HEK293 (cell line): ENCODE measurements around the gene CTCF.
A peak's percentile ranks its signal among the peaks of the same experiment; 100 is the strongest.

ENCODE experiments used
- CTCF ChIA-PET: fragments of 350-600 bp; formaldehyde crosslinking; extraction: SDS; loops from one replicate; lab custom pipeline; 2021; ENCODE audit warnings: antibody characterized with exemption; lab: Yijun Ruan, JAX
- POLR2A ChIA-PET: fragments of 300-600 bp; formaldehyde crosslinking; extraction: SDS; loops from one replicate; lab custom pipeline; 2020; ENCODE audit warnings: antibody characterized with exemption, inconsistent platforms; lab: Yijun Ruan, JAX
- H3K27ac ChIP-seq: fragments of 200-500 bp; sonication (Bioruptor generic); 2 replicates; pipeline ENCODE4 v1.5.1; 2014; ENCODE audit warnings: low read depth, low read length, control low read depth, inconsistent platforms; ENCODE audit errors: extremely low read depth
- H3K36me3 ChIP-seq, 2 experiments: fragments of 200-500 bp in 1 of 2; sonication (Bioruptor generic) in 1 of 2; 1 replicate in 1 of 2; 2 replicates in 1 of 2; pipeline ENCODE4 v1.5.1; 2014 to 2017; ENCODE audit warnings: inconsistent platforms in 2 of 2, low read length in 2 of 2; ENCODE audit not compliant: control insufficient read depth in 2 of 2, insufficient read depth in 1 of 2
- H3K4me1 ChIP-seq: fragments of 200-500 bp; sonication (Bioruptor generic); 2 replicates; pipeline ENCODE4 v1.5.1; 2014; ENCODE audit warnings: mild to moderate bottlenecking, low read length, inconsistent platforms; ENCODE audit not compliant: control insufficient read depth, insufficient read depth
- H3K4me3 ChIP-seq: 2 replicates; pipeline ENCODE4 v1.5.1; 2011; ENCODE audit warnings: low read depth, mild to moderate bottlenecking, control low read depth, low read length, moderate library complexity
- H3K9me3 ChIP-seq: fragments of 200-500 bp; sonication (Bioruptor generic); 2 replicates; pipeline ENCODE4 v1.5.1; 2014; ENCODE audit warnings: low read depth, low read length, inconsistent platforms; ENCODE audit not compliant: control insufficient read depth, insufficient read depth
- KLF1 ChIP-seq: fragments of 450-650 bp; formaldehyde crosslinking; IDR thresholded peaks from 2 replicates; pipeline ENCODE4 v1.5.1; 2016; ENCODE audit warnings: missing biosample characterization, missing genetic modification characterization
- KLF16 ChIP-seq: fragments of 450-650 bp; formaldehyde crosslinking; IDR thresholded peaks from 2 replicates; pipeline ENCODE4 v1.5.1; 2017; ENCODE audit warnings: missing biosample characterization, missing genetic modification characterization
- KLF7 ChIP-seq: fragments of 450-650 bp; formaldehyde crosslinking; IDR thresholded peaks from 2 replicates; pipeline ENCODE4 v1.5.1; 2016; ENCODE audit warnings: missing biosample characterization, missing genetic modification characterization, borderline replicate concordance
- KLF8 ChIP-seq: fragments of 450-650 bp; formaldehyde crosslinking; IDR thresholded peaks from 2 replicates; pipeline ENCODE4 v1.5.1; 2016; ENCODE audit warnings: missing biosample characterization, missing genetic modification characterization
- KLF9 ChIP-seq: fragments of 450-650 bp; formaldehyde crosslinking; IDR thresholded peaks from 2 replicates; pipeline ENCODE4 v1.5.1; 2016; ENCODE audit warnings: missing biosample characterization, missing genetic modification characterization, low read depth
- OSR2 ChIP-seq: fragments of 450-650 bp; formaldehyde crosslinking; IDR thresholded peaks from 2 replicates; pipeline ENCODE4 v1.5.1; 2016; ENCODE audit warnings: missing biosample characterization, missing genetic modification characterization
- RBAK ChIP-seq: fragments of 450-650 bp; formaldehyde crosslinking; IDR thresholded peaks from 2 replicates; pipeline ENCODE4 v1.5.1; 2016; ENCODE audit warnings: missing biosample characterization, missing genetic modification characterization
- SCRT1 ChIP-seq: fragments of 450-650 bp; formaldehyde crosslinking; IDR thresholded peaks from 2 replicates; pipeline ENCODE4 v1.5.1; 2016; ENCODE audit warnings: missing biosample characterization, missing genetic modification characterization, borderline replicate concordance
- ZBTB17 ChIP-seq: fragments of 450-650 bp; formaldehyde crosslinking; IDR thresholded peaks from 2 replicates; pipeline ENCODE4 v1.5.1; 2016; ENCODE audit warnings: missing biosample characterization, missing genetic modification characterization
- ZBTB8A ChIP-seq: fragments of 450-650 bp; formaldehyde crosslinking; IDR thresholded peaks from 2 replicates; pipeline ENCODE4 v1.5.1; 2016; ENCODE audit warnings: missing biosample characterization, missing genetic modification characterization
- ZEB2 ChIP-seq: fragments of 450-650 bp; formaldehyde crosslinking; IDR thresholded peaks from 2 replicates; pipeline ENCODE4 v1.5.1; 2016; ENCODE audit warnings: missing biosample characterization, missing genetic modification characterization
- ZNF10 ChIP-seq: fragments of 450-650 bp; formaldehyde crosslinking; IDR thresholded peaks from 2 replicates; pipeline ENCODE4 v1.5.1; 2017; ENCODE audit warnings: missing biosample characterization, missing genetic modification characterization
- ZNF223 ChIP-seq: fragments of 450-650 bp; formaldehyde crosslinking; IDR thresholded peaks from 2 replicates; pipeline ENCODE4 v1.5.1; 2016; ENCODE audit warnings: missing biosample characterization, missing genetic modification characterization
- ZNF23 ChIP-seq: fragments of 450-650 bp; formaldehyde crosslinking; IDR thresholded peaks from 2 replicates; pipeline ENCODE4 v1.5.1; 2016; ENCODE audit warnings: missing biosample characterization, missing genetic modification characterization, borderline replicate concordance
- ZNF239 ChIP-seq: fragments of 450-650 bp; formaldehyde crosslinking; IDR thresholded peaks from 2 replicates; pipeline ENCODE4 v1.5.1; 2016; ENCODE audit warnings: missing biosample characterization, missing genetic modification characterization
- ZNF311 ChIP-seq: fragments of 450-650 bp; formaldehyde crosslinking; IDR thresholded peaks from 2 replicates; pipeline ENCODE4 v1.5.1; 2017; ENCODE audit warnings: missing biosample characterization, missing genetic modification characterization, borderline replicate concordance
- ZNF335 ChIP-seq: fragments of 450-650 bp; formaldehyde crosslinking; conservative IDR thresholded peaks from 2 replicates; pipeline ENCODE4 v1.5.1; 2016; ENCODE audit warnings: missing biosample characterization, missing genetic modification characterization
- ZNF391 ChIP-seq: fragments of 450-650 bp; formaldehyde crosslinking; IDR thresholded peaks from 2 replicates; pipeline ENCODE4 v1.5.1; 2016; ENCODE audit warnings: low read depth, missing biosample characterization, missing genetic modification characterization, borderline replicate concordance
- ZNF426 ChIP-seq: fragments of 450-650 bp; formaldehyde crosslinking; IDR thresholded peaks from 2 replicates; pipeline ENCODE4 v1.5.1; 2017; ENCODE audit warnings: missing biosample characterization, missing genetic modification characterization, mild to moderate bottlenecking, inconsistent platforms, moderate library complexity
- ZNF558 ChIP-seq: fragments of 450-650 bp; formaldehyde crosslinking; IDR thresholded peaks from 2 replicates; pipeline ENCODE4 v1.5.1; 2016; ENCODE audit warnings: missing biosample characterization, missing genetic modification characterization
- ZNF660 ChIP-seq: fragments of 450-650 bp; IDR thresholded peaks from 2 replicates; pipeline ENCODE4 v1.5.1; 2018; ENCODE audit warnings: missing biosample characterization, mild to moderate bottlenecking, missing genetic modification characterization
- ZNF747 ChIP-seq: fragments of 450-650 bp; formaldehyde crosslinking; IDR thresholded peaks from 2 replicates; pipeline ENCODE4 v1.5.1; 2016; ENCODE audit warnings: missing biosample characterization, missing genetic modification characterization
- TF ChIP-seq, protein P1 (sequence below): fragments of 450-650 bp; formaldehyde crosslinking; IDR thresholded peaks from 2 replicates; pipeline ENCODE4 v1.5.1; 2016; ENCODE audit warnings: missing biosample characterization, missing genetic modification characterization, borderline replicate concordance
- TF ChIP-seq, protein P2 (sequence below): fragments of 450-650 bp; formaldehyde crosslinking; IDR thresholded peaks from 2 replicates; pipeline ENCODE4 v1.5.1; 2016; ENCODE audit warnings: missing biosample characterization, missing genetic modification characterization
- TF ChIP-seq, protein P3 (sequence below): fragments of 450-650 bp; formaldehyde crosslinking; IDR thresholded peaks from 2 replicates; pipeline ENCODE4 v1.5.1; 2017; ENCODE audit warnings: missing biosample characterization, mild to moderate bottlenecking, missing genetic modification characterization, moderate library complexity

Gene CTCF

DNA sequence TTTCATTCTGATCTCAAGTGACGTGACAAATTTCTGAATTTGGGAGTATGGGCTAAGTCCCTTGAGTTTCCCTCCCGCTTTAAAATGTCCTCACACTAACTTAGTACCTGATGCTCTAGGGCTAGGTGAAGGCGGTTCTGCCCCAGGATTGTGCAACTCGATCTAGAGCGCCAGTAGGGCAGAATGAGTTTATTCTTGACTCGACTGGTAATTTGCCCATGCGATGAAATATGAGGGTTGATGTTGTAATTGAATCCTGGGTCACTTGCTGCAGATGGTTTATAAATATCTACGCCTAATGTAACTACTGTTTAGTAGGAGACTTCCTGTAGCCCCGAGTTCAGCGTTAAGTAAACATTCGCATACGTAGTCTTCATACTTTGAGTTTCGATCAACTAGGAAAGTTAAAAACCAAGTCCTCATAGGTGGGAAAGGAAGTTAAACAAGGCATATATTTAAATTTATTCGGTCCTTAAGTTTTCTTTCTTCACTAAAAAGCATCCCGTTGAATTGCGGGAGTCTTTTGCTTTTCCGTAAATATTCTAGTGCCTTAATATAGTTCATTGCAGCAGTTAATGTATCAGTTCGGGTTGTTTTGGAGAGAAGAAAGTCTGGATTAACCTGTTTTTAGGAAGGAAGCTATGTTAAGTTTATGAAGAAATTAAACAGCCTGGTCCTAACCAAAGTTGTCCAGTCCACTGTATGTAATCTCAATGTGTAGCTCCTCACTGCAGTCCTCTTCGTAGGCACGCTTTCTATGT is 1.6 kb downstream of the CTCF start (continued):
- TF ChIP-seq ZNF426 (tag by site-specific recombination) (no peak), SCRT1 (tag by site-specific recombination) (peak; percentile 15; the same call in 1 of the 2 replicates), KLF1 (0 out of 2 replicates have a peak, but pooled peaks have one; percentile 11), OSR2 (peak; percentile 90), ZNF660 (tag by site-specific recombination) (peak; percentile 20; the same call in 1 of the 2 replicates), ZNF239 (no peak), ZNF10 (tag by site-specific recombination) (peak; percentile 89), KLF16 (no peak), ZNF335 (tag by site-specific recombination) (peak; percentile 7; the same call in 1 of the 2 replicates), ZBTB8A (tag by site-specific recombination) (peak; percentile 74)
- TF ChIP-seq, protein P1, sequence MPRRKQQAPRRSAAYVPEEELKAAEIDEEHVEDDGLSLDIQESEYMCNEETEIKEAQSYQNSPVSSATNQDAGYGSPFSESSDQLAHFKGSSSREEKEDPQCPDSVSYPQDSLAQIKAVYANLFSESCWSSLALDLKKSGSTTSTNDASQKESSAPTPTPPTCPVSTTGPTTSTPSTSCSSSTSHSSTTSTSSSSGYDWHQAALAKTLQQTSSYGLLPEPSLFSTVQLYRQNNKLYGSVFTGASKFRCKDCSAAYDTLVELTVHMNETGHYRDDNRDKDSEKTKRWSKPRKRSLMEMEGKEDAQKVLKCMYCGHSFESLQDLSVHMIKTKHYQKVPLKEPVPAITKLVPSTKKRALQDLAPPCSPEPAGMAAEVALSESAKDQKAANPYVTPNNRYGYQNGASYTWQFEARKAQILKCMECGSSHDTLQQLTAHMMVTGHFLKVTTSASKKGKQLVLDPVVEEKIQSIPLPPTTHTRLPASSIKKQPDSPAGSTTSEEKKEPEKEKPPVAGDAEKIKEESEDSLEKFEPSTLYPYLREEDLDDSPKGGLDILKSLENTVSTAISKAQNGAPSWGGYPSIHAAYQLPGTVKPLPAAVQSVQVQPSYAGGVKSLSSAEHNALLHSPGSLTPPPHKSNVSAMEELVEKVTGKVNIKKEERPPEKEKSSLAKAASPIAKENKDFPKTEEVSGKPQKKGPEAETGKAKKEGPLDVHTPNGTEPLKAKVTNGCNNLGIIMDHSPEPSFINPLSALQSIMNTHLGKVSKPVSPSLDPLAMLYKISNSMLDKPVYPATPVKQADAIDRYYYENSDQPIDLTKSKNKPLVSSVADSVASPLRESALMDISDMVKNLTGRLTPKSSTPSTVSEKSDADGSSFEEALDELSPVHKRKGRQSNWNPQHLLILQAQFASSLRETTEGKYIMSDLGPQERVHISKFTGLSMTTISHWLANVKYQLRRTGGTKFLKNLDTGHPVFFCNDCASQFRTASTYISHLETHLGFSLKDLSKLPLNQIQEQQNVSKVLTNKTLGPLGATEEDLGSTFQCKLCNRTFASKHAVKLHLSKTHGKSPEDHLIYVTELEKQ (tag by site-specific recombination) = no peak
- TF ChIP-seq, protein P2, sequence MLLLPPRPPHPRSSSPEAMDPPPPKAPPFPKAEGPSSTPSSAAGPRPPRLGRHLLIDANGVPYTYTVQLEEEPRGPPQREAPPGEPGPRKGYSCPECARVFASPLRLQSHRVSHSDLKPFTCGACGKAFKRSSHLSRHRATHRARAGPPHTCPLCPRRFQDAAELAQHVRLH (tag by site-specific recombination) = no peak; the same call in 1 of the 2 replicates

DNA sequence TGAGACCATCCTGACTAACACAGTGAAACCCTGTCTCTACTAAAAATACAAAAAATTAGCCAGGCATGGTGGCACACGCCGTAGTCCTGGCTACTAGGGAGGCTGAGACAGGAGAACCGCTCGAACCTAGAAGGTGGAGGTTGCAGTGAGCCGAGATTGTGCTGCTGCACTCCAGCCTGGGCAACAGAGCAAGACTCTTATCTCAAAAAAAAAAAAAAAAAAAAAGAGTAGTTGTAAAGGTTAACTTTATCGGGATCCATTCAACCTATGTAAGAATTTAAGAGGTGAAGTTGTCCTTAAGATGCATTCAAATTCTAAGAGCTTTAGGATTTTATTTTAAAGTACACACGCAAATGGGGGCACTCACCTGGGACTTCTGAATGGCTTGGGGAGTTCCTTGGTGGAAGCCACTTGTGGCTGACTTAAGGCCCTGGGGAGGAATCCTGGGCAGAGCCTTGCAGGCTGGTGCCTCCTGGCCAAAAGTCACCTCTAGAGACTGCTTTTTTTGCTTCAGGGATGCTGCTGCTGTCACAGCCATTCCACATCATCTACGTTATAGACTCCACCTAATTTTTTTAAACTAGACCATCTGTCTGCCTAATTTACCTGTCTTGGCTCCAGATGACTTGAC is 3.3 kb downstream of the CTCF start:
- H3K36me3 ChIP-seq = no peaks in the 10 kb centered on the region; a peak in 1 of 3 replicates
- ChIA-PET CTCF (interaction anchor here (0.5 to 1.5 kb wide), 4 partner anchors 24 to 1045 kb away, joined by 3 to 4 read pairs (median 3); no protein-coding TSS in a partner anchor), POLR2A (interaction anchor here (0.7 kb wide), 1 partner anchor 100 kb away, joined by 5 read pairs; no protein-coding TSS in a partner anchor)
- no peak overlapping the region for H3K27ac ChIP-seq
- no peaks in the 10 kb centered on the region for H3K9me3 ChIP-seq
- H3K4me3 ChIP-seq = no peak overlapping the region
- H3K4me1 ChIP-seq = peaks cover 9% of the 10 kb centered on the region; the same call in 1 of the 2 replicates
- no peak for TF ChIP-seq ZNF558
- no peak for TF ChIP-seq ZNF23 (tag by site-specific recombination)
- TF ChIP-seq ZEB2 = no peak
- no peak for TF ChIP-seq KLF9
- TF ChIP-seq, protein P3, sequence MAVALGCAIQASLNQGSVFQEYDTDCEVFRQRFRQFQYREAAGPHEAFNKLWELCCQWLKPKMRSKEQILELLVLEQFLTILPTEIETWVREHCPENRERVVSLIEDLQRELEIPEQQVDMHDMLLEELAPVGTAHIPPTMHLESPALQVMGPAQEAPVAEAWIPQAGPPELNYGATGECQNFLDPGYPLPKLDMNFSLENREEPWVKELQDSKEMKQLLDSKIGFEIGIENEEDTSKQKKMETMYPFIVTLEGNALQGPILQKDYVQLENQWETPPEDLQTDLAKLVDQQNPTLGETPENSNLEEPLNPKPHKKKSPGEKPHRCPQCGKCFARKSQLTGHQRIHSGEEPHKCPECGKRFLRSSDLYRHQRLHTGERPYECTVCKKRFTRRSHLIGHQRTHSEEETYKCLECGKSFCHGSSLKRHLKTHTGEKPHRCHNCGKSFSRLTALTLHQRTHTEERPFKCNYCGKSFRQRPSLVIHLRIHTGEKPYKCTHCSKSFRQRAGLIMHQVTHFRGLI = no peak
- TF ChIP-seq, protein P1 (tag by site-specific recombination) = no peak
- TF ChIP-seq ZNF747 = no peak
- TF ChIP-seq ZNF223 (tag by site-specific recombination) = no peak
- no peak for TF ChIP-seq KLF7
- TF ChIP-seq ZNF391 (tag by site-specific recombination) = no peak
- TF ChIP-seq KLF8 (tag by site-specific recombination) = no peak
- no peak for TF ChIP-seq RBAK (tag by site-specific recombination)
- TF ChIP-seq ZBTB17 = no peak
- no peak for TF ChIP-seq ZNF311
